T-helper 2 cell treated with Interferon-gamma antibody and Interleukin-4, amounts not matched to agents 5 μg/mL and 100 μg/mL, for 36 hours (primary cell): ENCODE data around the gene CHSY1.
A peak's percentile ranks its signal among the peaks of the same experiment; 100 is the strongest.
"Not testable (repeated sequence)": the region's sequence is repeated elsewhere in the genome, so short reads cannot be mapped to it uniquely, and the experiment has no call there.

ENCODE experiments used
- DNase-seq: peaks from one replicate; pipeline ENCODE4 v3.0.0; 2021; ENCODE audit warnings: low spot score
- H3K27ac Mint-ChIP-seq: one replicate; pipeline ENCODE4 v1.8.0; 2021; ENCODE audit warnings: mild to moderate bottlenecking, mixed read lengths
- H3K27me3 Mint-ChIP-seq: one replicate; pipeline ENCODE4 v1.8.0; 2021; ENCODE audit warnings: low read depth, mixed read lengths
- H3K36me3 Mint-ChIP-seq: one replicate; pipeline ENCODE4 v1.8.0; 2021; ENCODE audit warnings: low read depth, mixed read lengths
- H3K4me1 Mint-ChIP-seq: one replicate; pipeline ENCODE4 v1.8.0; 2021; ENCODE audit warnings: low read depth, mixed read lengths
- H3K4me3 Mint-ChIP-seq: one replicate; pipeline ENCODE4 v1.8.0; 2022; ENCODE audit warnings: mild to moderate bottlenecking, moderate library complexity, mixed read lengths
- H3K9me3 Mint-ChIP-seq: one replicate; pipeline ENCODE4 v1.8.0; 2021; ENCODE audit warnings: mixed read lengths

CHSY1 gene

GRCh38 chr15:101131489-101132389 is 120.1 kb downstream of the CHSY1 start:
- peaks cover 5% of the 10 kb centered on the region for H3K9me3 Mint-ChIP-seq
- peaks cover 11% of the 10 kb centered on the region for H3K36me3 Mint-ChIP-seq
- peaks cover 6% of the 10 kb centered on the region for H3K27me3 Mint-ChIP-seq
- DNase-seq: no peak
- H3K27ac Mint-ChIP-seq: no peak overlapping the region
- H3K4me3 Mint-ChIP-seq: no peak overlapping the region
- peaks cover 50% of the 10 kb centered on the region for H3K4me1 Mint-ChIP-seq

- H3K4me1 Mint-ChIP-seq: peaks cover 49% of the 10 kb centered on the region
- H3K9me3 Mint-ChIP-seq: peaks cover 5% of the 10 kb centered on the region
- no peak for DNase-seq
- no peak overlapping the region for H3K27ac Mint-ChIP-seq
- H3K36me3 Mint-ChIP-seq: peaks cover 11% of the 10 kb centered on the region
- H3K4me3 Mint-ChIP-seq: no peak overlapping the region
- peaks cover 6% of the 10 kb centered on the region for H3K27me3 Mint-ChIP-seq
Observed at GRCh38 chr15:101129851-101130380, 121.9 kb downstream of the CHSY1 start.

GRCh38 chr15:101128221-101129015 is 123.4 kb downstream of the CHSY1 start:
- Mint-ChIP-seq H3K36me3 (peaks cover 11% of the 10 kb centered on the region), H3K27ac (peak overlapping the region; percentile 89), H3K27me3 (peaks cover 6% of the 10 kb centered on the region), H3K4me1 (peaks cover 64% of the 10 kb centered on the region), H3K9me3 (no peaks in the 10 kb centered on the region), H3K4me3 (peak overlapping the region; percentile 75)
- no peak for DNase-seq

- peaks cover 70% of the 10 kb centered on the region for H3K4me1 Mint-ChIP-seq
- peaks cover 6% of the 10 kb centered on the region for H3K27me3 Mint-ChIP-seq
- peak overlapping the region; percentile 75 for H3K4me3 Mint-ChIP-seq
- H3K27ac Mint-ChIP-seq: peak overlapping the region; percentile 89
- H3K9me3 Mint-ChIP-seq: no peaks in the 10 kb centered on the region
- DNase-seq: peak; percentile 41
- H3K36me3 Mint-ChIP-seq: peaks cover 11% of the 10 kb centered on the region
Observed at GRCh38 chr15:101127506-101128076, 124.3 kb downstream of the CHSY1 start.

- peak overlapping the region; percentile 75 for H3K4me3 Mint-ChIP-seq
- peaks cover 76% of the 10 kb centered on the region for H3K4me1 Mint-ChIP-seq
- DNase-seq: peak; percentile 25
- H3K27ac Mint-ChIP-seq: peak overlapping the region; percentile 89
- H3K36me3 Mint-ChIP-seq: peaks cover 12% of the 10 kb centered on the region
- no peaks in the 10 kb centered on the region for H3K9me3 Mint-ChIP-seq
- H3K27me3 Mint-ChIP-seq: peaks cover 6% of the 10 kb centered on the region
Observed at GRCh38 chr15:101126618-101127505, 125.0 kb downstream of the CHSY1 start.

- H3K4me3 Mint-ChIP-seq: peak overlapping the region; percentile 47
- H3K36me3 Mint-ChIP-seq: peaks cover 12% of the 10 kb centered on the region
- peak overlapping the region; percentile 47 for H3K27ac Mint-ChIP-seq
- H3K4me1 Mint-ChIP-seq: peaks cover 74% of the 10 kb centered on the region
- not testable (repeated sequence) for H3K27me3 Mint-ChIP-seq, H3K9me3 Mint-ChIP-seq, DNase-seq
Observed at GRCh38 chr15:101125881-101126428, 125.9 kb downstream of the CHSY1 start.
